ENCODE measurements around the gene HDAC5.

DNA sequence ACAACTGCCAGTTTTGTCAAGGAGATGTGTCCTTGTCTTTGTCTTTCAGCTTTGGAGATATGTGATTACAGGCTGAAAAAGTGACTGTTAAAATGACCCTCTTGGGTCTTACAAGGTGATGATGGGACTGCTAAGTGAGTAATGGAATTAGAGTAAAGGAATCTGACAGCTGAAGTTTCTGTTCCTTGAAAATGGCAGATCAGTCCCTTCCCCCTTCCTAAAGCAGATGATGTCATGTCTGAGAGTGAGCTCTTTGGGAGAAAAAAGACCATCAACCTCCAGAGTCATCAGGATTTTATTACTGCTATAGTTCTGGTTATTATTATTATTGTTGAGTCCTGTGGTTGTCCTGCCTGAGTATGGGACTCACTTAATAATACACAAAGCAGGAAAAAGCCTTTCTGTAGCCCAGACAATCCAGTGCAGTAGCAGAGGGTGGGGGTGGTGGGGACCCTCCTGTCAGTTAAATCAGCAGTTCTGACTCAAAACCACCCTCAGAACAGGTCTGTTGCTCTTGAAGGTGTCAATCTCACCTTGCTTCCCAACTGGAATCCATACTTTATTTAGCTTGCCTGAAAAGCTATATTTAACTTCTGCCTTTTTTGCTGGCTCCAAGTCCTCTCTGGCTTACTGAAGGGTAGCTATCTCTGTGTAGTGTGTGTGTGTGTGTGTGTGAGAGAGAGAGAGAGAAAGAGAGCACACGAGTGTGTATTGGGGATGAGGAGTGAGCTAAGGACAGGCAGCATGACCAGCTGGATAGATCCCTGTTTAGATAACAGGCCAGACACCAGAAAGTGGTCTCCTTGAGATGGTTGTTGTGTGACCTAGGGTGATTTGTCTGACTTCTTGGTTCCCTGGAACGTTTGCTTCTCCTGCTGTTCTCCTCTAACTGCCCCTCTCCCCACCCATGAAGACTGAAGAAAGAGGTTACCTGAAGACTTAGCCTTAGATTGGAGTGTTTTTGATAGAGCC, 23.2 kb upstream of the HDAC5 start:
- TF ChIP-seq NRF1 (IDR thresholded peaks at IDR 0.05; ENCODE audit: low read depth, low read length) (no peak), RAD21 (IDR thresholded peaks at IDR 0.05; ENCODE audit: low read length) (no peak), TAF1 (IDR thresholded peaks at IDR 0.05; ENCODE audit: borderline replicate concordance, low read depth, low read length) (no peak), RFX5 (IDR thresholded peaks at IDR 0.05; ENCODE audit: low read length) (no peak), POLR2AphosphoS5 (IDR thresholded peaks at IDR 0.05; ENCODE audit: low read depth, low read length) (no peak), REST (IDR thresholded peaks at IDR 0.05; ENCODE audit: low read depth, low read length) (no peak), EZH2phosphoT487 (IDR thresholded peaks at IDR 0.05; ENCODE audit: borderline replicate concordance, low read depth) (no peak), RCOR1 (IDR thresholded peaks at IDR 0.05; ENCODE audit: low read length) (no peak)
- TF ChIP-seq, protein P1, sequence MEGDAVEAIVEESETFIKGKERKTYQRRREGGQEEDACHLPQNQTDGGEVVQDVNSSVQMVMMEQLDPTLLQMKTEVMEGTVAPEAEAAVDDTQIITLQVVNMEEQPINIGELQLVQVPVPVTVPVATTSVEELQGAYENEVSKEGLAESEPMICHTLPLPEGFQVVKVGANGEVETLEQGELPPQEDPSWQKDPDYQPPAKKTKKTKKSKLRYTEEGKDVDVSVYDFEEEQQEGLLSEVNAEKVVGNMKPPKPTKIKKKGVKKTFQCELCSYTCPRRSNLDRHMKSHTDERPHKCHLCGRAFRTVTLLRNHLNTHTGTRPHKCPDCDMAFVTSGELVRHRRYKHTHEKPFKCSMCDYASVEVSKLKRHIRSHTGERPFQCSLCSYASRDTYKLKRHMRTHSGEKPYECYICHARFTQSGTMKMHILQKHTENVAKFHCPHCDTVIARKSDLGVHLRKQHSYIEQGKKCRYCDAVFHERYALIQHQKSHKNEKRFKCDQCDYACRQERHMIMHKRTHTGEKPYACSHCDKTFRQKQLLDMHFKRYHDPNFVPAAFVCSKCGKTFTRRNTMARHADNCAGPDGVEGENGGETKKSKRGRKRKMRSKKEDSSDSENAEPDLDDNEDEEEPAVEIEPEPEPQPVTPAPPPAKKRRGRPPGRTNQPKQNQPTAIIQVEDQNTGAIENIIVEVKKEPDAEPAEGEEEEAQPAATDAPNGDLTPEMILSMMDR (IDR thresholded peaks at IDR 0.05): no peak
